WERI-Rb-1 (cell line): ENCODE measurements around the gene POSTN.

Experiments
- DNase-seq: peaks from one replicate; pipeline ENCODE4 v3.0.0-alpha.2; 2020
- H3K27ac ChIP-seq: fragments of 250-450 bp; sonication (Bioruptor Pico); 2 replicates; pipeline ENCODE4 v1.5.1; 2020; ENCODE audit warnings: mild to moderate bottlenecking, moderate library complexity
- H3K27me3 ChIP-seq: fragments of 250-450 bp; sonication (Bioruptor Pico); 2 replicates; pipeline ENCODE4 v1.5.1; 2021; ENCODE audit warnings: mild to moderate bottlenecking, low read depth, moderate library complexity; ENCODE audit not compliant: insufficient read depth, severe bottlenecking
- H3K36me3 ChIP-seq: fragments of 250-450 bp; sonication (Bioruptor Pico); 2 replicates; pipeline ENCODE4 v1.5.1; 2020; ENCODE audit warnings: mild to moderate bottlenecking, moderate library complexity
- H3K4me3 ChIP-seq: 2 replicates; pipeline ENCODE4 v1.5.1; 2011; ENCODE audit warnings: low read depth, mild to moderate bottlenecking, control low read depth, low read length
- H3K9me3 ChIP-seq: fragments of 250-450 bp; sonication (Bioruptor Pico); 2 replicates; pipeline ENCODE4 v1.5.1; 2021; ENCODE audit warnings: mild to moderate bottlenecking, moderate library complexity; ENCODE audit not compliant: severe bottlenecking
- CTCF ChIP-seq: IDR thresholded peaks from 2 replicates; pipeline ENCODE4 v1.5.1; 2011; ENCODE audit warnings: low read depth, mild to moderate bottlenecking, control low read depth, inconsistent platforms, low read length

POSTN gene

GRCh38 chr13:37616131-37616530 is 17.6 kb upstream of the POSTN start:
- no peaks in the 10 kb centered on the region for H3K36me3 ChIP-seq
- TF ChIP-seq CTCF = no peak
- no peak overlapping the region for H3K27ac ChIP-seq
- H3K9me3 ChIP-seq = no peaks in the 10 kb centered on the region
- no peak for DNase-seq
- no peaks in the 10 kb centered on the region for H3K27me3 ChIP-seq
- no peak overlapping the region for H3K4me3 ChIP-seq

GRCh38 chr13:37615276-37615675 is 16.7 kb upstream of the POSTN start:
- no peak for DNase-seq
- TF ChIP-seq CTCF = no peak
- no peaks in the 10 kb centered on the region for H3K27me3 ChIP-seq
- H3K27ac ChIP-seq = no peak overlapping the region
- no peak overlapping the region for H3K4me3 ChIP-seq
- H3K9me3 ChIP-seq = no peaks in the 10 kb centered on the region
- no peaks in the 10 kb centered on the region for H3K36me3 ChIP-seq

- Histone ChIP-seq H3K4me3 (no peak overlapping the region), H3K36me3 (no peaks in the 10 kb centered on the region), H3K9me3 (no peaks in the 10 kb centered on the region), H3K27me3 (no peaks in the 10 kb centered on the region), H3K27ac (no peak overlapping the region)
- no peak for TF ChIP-seq CTCF
- no peak for DNase-seq
Observed at GRCh38 chr13:37613638-37614037, 15.1 kb upstream of the POSTN start.

- no peak for DNase-seq
- Histone ChIP-seq H3K27ac (no peak overlapping the region), H3K27me3 (no peaks in the 10 kb centered on the region), H3K4me3 (no peak overlapping the region), H3K36me3 (no peaks in the 10 kb centered on the region), H3K9me3 (no peaks in the 10 kb centered on the region)
- TF ChIP-seq CTCF = no peak
Observed at GRCh38 chr13:37613236-37613635, 14.7 kb upstream of the POSTN start.

GRCh38 chr13:37608750-37609339 is 10.3 kb upstream of the POSTN start:
- Histone ChIP-seq H3K9me3 (no peaks in the 10 kb centered on the region), H3K27me3 (no peaks in the 10 kb centered on the region)
- TF ChIP-seq CTCF = no peak

GRCh38 chr13:37602733-37603381 is 4.3 kb upstream of the POSTN start:
- H3K27ac ChIP-seq = no peak overlapping the region
- no peak for DNase-seq
- H3K27me3 ChIP-seq = no peaks in the 10 kb centered on the region
- TF ChIP-seq CTCF = no peak
- no peaks in the 10 kb centered on the region for H3K9me3 ChIP-seq
- no peak overlapping the region for H3K4me3 ChIP-seq
- H3K36me3 ChIP-seq = no peaks in the 10 kb centered on the region

More at GRCh38 chr13:37608750-37609339, 10.3 kb upstream of the POSTN start:
- no peak for DNase-seq
- no peaks in the 10 kb centered on the region for H3K36me3 ChIP-seq
- no peak overlapping the region for H3K4me3 ChIP-seq
- no peak overlapping the region for H3K27ac ChIP-seq
